Neural cell (in vitro differentiated cells): Measurements from ENCODE around the gene SFMBT1. TPM values are rescaled to one million over a fixed set of nuclear protein-coding genes. Genes with fewer than 3 reads are reported as not detected.

Experiments used
- H2AFZ ChIP-seq: fragments of 200-600, 300-800 bp; sonication (generic), shearing (Covaris generic); 2 replicates; pipeline ENCODE4 v1.6.0; 2014; ENCODE audit warnings: low read depth, mild to moderate bottlenecking, antibody characterized with exemption, low read length, moderate library complexity
- H3F3A ChIP-seq: fragments of 200-600 bp; shearing (Covaris generic); 2 replicates; pipeline ENCODE4 v1.6.1; 2016; ENCODE audit warnings: mild to moderate bottlenecking, moderate library complexity, mixed read lengths, antibody characterized with exemption, low read length; ENCODE audit not compliant: insufficient read depth, poor library complexity, severe bottlenecking
- H3K27ac ChIP-seq: fragments of 200-600, 300-800 bp; sonication (generic), shearing (Covaris generic); 2 replicates; pipeline ENCODE4 v1.5.1; 2014; ENCODE audit warnings: mild to moderate bottlenecking, low read length, moderate library complexity
- H3K27me3 ChIP-seq: fragments of 300-800, 200-600 bp; sonication (generic), shearing (Covaris generic); 2 replicates; pipeline ENCODE4 v1.6.0; 2014; ENCODE audit warnings: mild to moderate bottlenecking, low read depth, low read length, moderate library complexity; ENCODE audit not compliant: insufficient read depth
- H3K36me3 ChIP-seq: fragments of 300-800, 200-600 bp; sonication (generic), shearing (Covaris generic); 2 replicates; pipeline ENCODE4 v1.5.1; 2014; ENCODE audit warnings: mild to moderate bottlenecking, antibody characterized with exemption, low read length, moderate library complexity; ENCODE audit not compliant: insufficient read depth
- H3K4me2 ChIP-seq: fragments of 300-800, 200-600 bp; sonication (generic), shearing (Covaris generic); 2 replicates; pipeline ENCODE4 v1.6.0; 2014; ENCODE audit warnings: mild to moderate bottlenecking, low read length
- H3K4me3 ChIP-seq: fragments of 300-800, 200-600 bp; sonication (generic), shearing (Covaris generic); 2 replicates; pipeline ENCODE4 v1.5.1; 2014; ENCODE audit warnings: mild to moderate bottlenecking, low read length, moderate library complexity
- H3K79me2 ChIP-seq: fragments of 200-600 bp; shearing (Covaris generic); replicated peaks from 2 replicates; pipeline ENCODE4 v1.6.0; 2014; ENCODE audit warnings: mild to moderate bottlenecking, low read length, moderate library complexity; ENCODE audit not compliant: insufficient read depth
- H3K9ac ChIP-seq: fragments of 300-800, 200-600 bp; sonication (generic), shearing (Covaris generic); 2 replicates; pipeline ENCODE4 v1.6.1; 2016; ENCODE audit warnings: mild to moderate bottlenecking, low read length, mixed read lengths
- H3K9me2 ChIP-seq: fragments of 200-600 bp; shearing (Covaris generic); 2 replicates; pipeline ENCODE4 v1.6.1; 2016; ENCODE audit warnings: mild to moderate bottlenecking, low read length, mixed read lengths; ENCODE audit not compliant: insufficient read depth
- H3K9me3 ChIP-seq: fragments of 200-600, 300-800 bp; sonication (generic), shearing (Covaris generic); 2 replicates; pipeline ENCODE4 v1.6.1; 2016; ENCODE audit warnings: mild to moderate bottlenecking, mixed run types, low read length, moderate library complexity, mixed read lengths
- H4K20me1 ChIP-seq: fragments of 200-600 bp; shearing (Covaris generic); 2 replicates; pipeline ENCODE4 v1.6.1; 2016; ENCODE audit warnings: mild to moderate bottlenecking, mixed run types; ENCODE audit not compliant: insufficient read depth
- CTCF ChIP-seq: fragments of 450-650 bp; IDR thresholded peaks from 2 replicates; pipeline ENCODE4 v1.5.1; 2014; ENCODE audit warnings: antibody characterized with exemption, mild to moderate bottlenecking, moderate library complexity; ENCODE audit not compliant: poor library complexity, severe bottlenecking
- EP300 ChIP-seq: fragments of 450-650 bp; conservative IDR thresholded peaks from 2 replicates; pipeline ENCODE4 v1.6.1; 2014; ENCODE audit warnings: antibody characterized with exemption, mild to moderate bottlenecking, moderate library complexity; ENCODE audit not compliant: poor library complexity, severe bottlenecking
- EZH2 ChIP-seq: fragments of 200-600, 300-800 bp; shearing (Covaris generic), sonication (generic); IDR thresholded peaks from 2 replicates; pipeline ENCODE4 v1.6.1; 2014; ENCODE audit warnings: antibody characterized with exemption, low read length, borderline replicate concordance, mild to moderate bottlenecking; ENCODE audit not compliant: insufficient read depth, poor library complexity, severe bottlenecking
- MXI1 ChIP-seq: fragments of 450-650 bp; conservative IDR thresholded peaks from 2 replicates; pipeline ENCODE4 v1.6.1; 2014; ENCODE audit warnings: antibody characterized with exemption, mild to moderate bottlenecking; ENCODE audit not compliant: poor library complexity, severe bottlenecking
- POLR2AphosphoS5 ChIP-seq: IDR thresholded peaks from 2 replicates; pipeline ENCODE4 v1.6.1; 2012
- RAD21 ChIP-seq: fragments of 450-650 bp; conservative IDR thresholded peaks from 2 replicates; pipeline ENCODE4 v1.6.1; 2014; ENCODE audit warnings: antibody characterized with exemption, mild to moderate bottlenecking, moderate library complexity
- REST ChIP-seq: IDR thresholded peaks from 2 replicates; pipeline ENCODE4 v1.6.1; 2012; ENCODE audit warnings: borderline replicate concordance
- SMC3 ChIP-seq: fragments of 450-650 bp; conservative IDR thresholded peaks from 2 replicates; pipeline ENCODE4 v1.6.1; 2014; ENCODE audit warnings: antibody characterized with exemption, mild to moderate bottlenecking, moderate library complexity; ENCODE audit not compliant: poor library complexity
- TAF1 ChIP-seq: IDR thresholded peaks from 2 replicates; pipeline ENCODE4 v1.6.1; 2012; ENCODE audit warnings: low read depth
- polyA plus RNA-seq: library from polyadenylated mRNA; depleted of rRNA; stranded (reverse); fragments of >200 nt; gene quantifications from 2 replicates; pipeline ENCODE4 v1.2.3, GENCODE V29; 2014

Gene SFMBT1
- polyA plus RNA-seq, 1 donor from 2014 or later: 17.3 TPM

GRCh38 chr3:52959773-52960172 lies 86.1 kb downstream of the SFMBT1 start:
- Histone ChIP-seq H3K4me2 (no peak overlapping the region), H4K20me1 (no peaks in the 10 kb centered on the region), H3K9me2 (no peaks in the 10 kb centered on the region), H3K79me2 (no peaks in the 10 kb centered on the region), H3K27me3 (no peaks in the 10 kb centered on the region), H3K4me3 (no peak overlapping the region), H3K9ac (no peak overlapping the region), H3K36me3 (no peaks in the 10 kb centered on the region), H3F3A (no peaks in the 10 kb centered on the region), H3K9me3 (no peaks in the 10 kb centered on the region), H3K27ac (no peak overlapping the region), H2AFZ (no peak overlapping the region)
- TF ChIP-seq REST (no peak), POLR2AphosphoS5 (no peak), RAD21 (no peak), EZH2 (no peak), MXI1 (no peak), CTCF (no peak), TAF1 (no peak), SMC3 (no peak), EP300 (no peak)

GRCh38 chr3:52939600-52939999 lies 106.3 kb downstream of the SFMBT1 start:
- Histone ChIP-seq H3K27ac (no peak overlapping the region), H3K36me3 (no peaks in the 10 kb centered on the region), H3K9ac (no peak overlapping the region), H3K79me2 (no peaks in the 10 kb centered on the region), H4K20me1 (no peaks in the 10 kb centered on the region), H3K4me2 (no peak overlapping the region), H3F3A (no peaks in the 10 kb centered on the region), H3K27me3 (no peaks in the 10 kb centered on the region), H2AFZ (no peak overlapping the region), H3K4me3 (no peak overlapping the region), H3K9me3 (no peaks in the 10 kb centered on the region), H3K9me2 (no peaks in the 10 kb centered on the region)
- TF ChIP-seq TAF1: no peak
- no peak for TF ChIP-seq CTCF
- no peak for TF ChIP-seq MXI1
- no peak for TF ChIP-seq EP300
- no peak for TF ChIP-seq RAD21
- TF ChIP-seq SMC3: no peak
- no peak for TF ChIP-seq POLR2AphosphoS5
- TF ChIP-seq REST: no peak
- no peak for TF ChIP-seq EZH2
